IPS-18c (cell line): ENCODE measurements around the gene TMEM26.
"Not testable (repeated sequence)": the region's sequence is repeated elsewhere in the genome, so short reads cannot be mapped to it uniquely, and the experiment has no call there.

ENCODE experiments used
- H3K4me3 ChIP-seq: 2 replicates; pipeline ENCODE4 v1.7.0; 2013; ENCODE audit warnings: low read depth, mild to moderate bottlenecking, low read length, moderate library complexity; ENCODE audit not compliant: insufficient read depth
- H3K9me3 ChIP-seq: one replicate; pipeline ENCODE4 v1.6.1; 2013; ENCODE audit warnings: mild to moderate bottlenecking, low read length, moderate library complexity; ENCODE audit not compliant: control insufficient read depth, insufficient read depth

The TMEM26 gene

GRCh38 chr10:61415824-61416223 lies 37.4 kb downstream of the TMEM26 start:
- Histone ChIP-seq H3K9me3 (no peaks in the 10 kb centered on the region), H3K4me3 (no peak overlapping the region)

- no peak overlapping the region for H3K4me3 ChIP-seq
These were observed 41.5 kb downstream of the TMEM26 start for GRCh38 chr10:61411706-61412105.

GRCh38 chr10:61410353-61411070 lies 42.7 kb downstream of the TMEM26 start:
- Histone ChIP-seq H3K4me3 (no peak overlapping the region), H3K9me3 (no peaks in the 10 kb centered on the region)

More at GRCh38 chr10:61411706-61412105, 41.5 kb downstream of the TMEM26 start:
- no peaks in the 10 kb centered on the region for H3K9me3 ChIP-seq

GRCh38 chr10:61409157-61409556 lies 44.0 kb downstream of the TMEM26 start:
- Histone ChIP-seq H3K4me3 (no peak overlapping the region), H3K9me3 (no peaks in the 10 kb centered on the region)

- no peaks in the 10 kb centered on the region for H3K9me3 ChIP-seq
- no peak overlapping the region for H3K4me3 ChIP-seq
These were observed 45.1 kb downstream of the TMEM26 start for GRCh38 chr10:61408105-61408504.

- Histone ChIP-seq H3K4me3 (no peak overlapping the region), H3K9me3 (no peaks in the 10 kb centered on the region)
These were observed 46.4 kb downstream of the TMEM26 start for GRCh38 chr10:61406736-61407135.

- Histone ChIP-seq H3K4me3 (no peak overlapping the region), H3K9me3 (no peaks in the 10 kb centered on the region)
These were observed 46.9 kb downstream of the TMEM26 start for GRCh38 chr10:61406242-61406641.

GRCh38 chr10:61404751-61405150 lies 48.4 kb downstream of the TMEM26 start:
- Histone ChIP-seq H3K4me3 (no peak overlapping the region), H3K9me3 (no peaks in the 10 kb centered on the region)

GRCh38 chr10:61400524-61400923 lies 52.7 kb downstream of the TMEM26 start:
- Histone ChIP-seq H3K4me3 (no peak overlapping the region), H3K9me3 (no peaks in the 10 kb centered on the region)

GRCh38 chr10:61399406-61399805 lies 53.8 kb downstream of the TMEM26 start:
- no peak overlapping the region for H3K4me3 ChIP-seq
- no peaks in the 10 kb centered on the region for H3K9me3 ChIP-seq

- no peak overlapping the region for H3K4me3 ChIP-seq
These were observed 54.6 kb downstream of the TMEM26 start for GRCh38 chr10:61398366-61399129.

GRCh38 chr10:61397175-61397986 lies 55.8 kb downstream of the TMEM26 start:
- no peaks in the 10 kb centered on the region for H3K9me3 ChIP-seq
- no peak overlapping the region for H3K4me3 ChIP-seq

More at GRCh38 chr10:61398366-61399129, 54.6 kb downstream of the TMEM26 start:
- no peaks in the 10 kb centered on the region for H3K9me3 ChIP-seq

- Histone ChIP-seq H3K4me3 (no peak overlapping the region), H3K9me3 (no peaks in the 10 kb centered on the region)
These were observed 61.9 kb downstream of the TMEM26 start for GRCh38 chr10:61391281-61391680.

GRCh38 chr10:61390851-61391250 lies 62.3 kb downstream of the TMEM26 start:
- H3K4me3 ChIP-seq: no peak overlapping the region
- no peaks in the 10 kb centered on the region for H3K9me3 ChIP-seq

- H3K4me3 ChIP-seq: no peak overlapping the region
- no peaks in the 10 kb centered on the region for H3K9me3 ChIP-seq
These were observed 63.3 kb downstream of the TMEM26 start for GRCh38 chr10:61389887-61390286.

GRCh38 chr10:61388986-61389385 lies 64.2 kb downstream of the TMEM26 start:
- not testable (repeated sequence) for H3K4me3 ChIP-seq, H3K9me3 ChIP-seq

GRCh38 chr10:61385231-61386001 lies 67.8 kb downstream of the TMEM26 start:
- H3K9me3 ChIP-seq: no peaks in the 10 kb centered on the region

More at GRCh38 chr10:61385231-61386001, 67.8 kb downstream of the TMEM26 start:
- H3K4me3 ChIP-seq: no peak overlapping the region
